HFF-Myc (cell line): ENCODE results near the gene ACBD6.

Experiments used
- DNase-seq: peaks from one replicate; pipeline ENCODE4 v3.0.0-alpha.2; 2011; ENCODE audit warnings: low read depth; ENCODE audit errors: extremely low read depth
- H3K4me3 ChIP-seq: replicated peaks from 2 replicates; pipeline ENCODE4 v1.5.1; 2011; ENCODE audit warnings: low read depth, mild to moderate bottlenecking, control low read depth, low read length
- TF ChIP-seq, protein P1 (sequence below): IDR thresholded peaks from 2 replicates; pipeline ENCODE4 v1.5.1; 2012; ENCODE audit warnings: mild to moderate bottlenecking, low read depth, low read length, control low read depth; ENCODE audit errors: missing control alignments

ACBD6 gene

DNA sequence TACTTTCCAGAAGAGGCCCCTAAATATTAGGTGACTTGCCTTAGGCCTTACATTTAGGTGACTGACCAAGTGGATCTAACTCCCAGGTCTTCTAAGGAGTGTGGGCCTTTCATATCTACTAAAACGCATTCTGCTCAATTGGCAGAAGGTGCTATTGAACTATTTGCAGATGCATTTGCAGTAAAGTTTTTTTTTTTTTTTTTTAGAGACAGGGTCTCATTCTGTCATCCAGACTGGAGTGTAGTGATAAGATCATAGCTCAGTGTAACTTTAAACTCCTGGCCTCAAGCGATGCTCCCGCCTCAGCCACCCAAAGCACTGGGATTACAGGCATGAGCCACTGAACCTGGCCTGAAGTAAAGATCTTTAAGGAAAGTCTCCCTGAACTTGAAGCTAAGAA, 13.0 kb upstream of the ACBD6 start:
- DNase-seq: no peak
- TF ChIP-seq, protein P1, sequence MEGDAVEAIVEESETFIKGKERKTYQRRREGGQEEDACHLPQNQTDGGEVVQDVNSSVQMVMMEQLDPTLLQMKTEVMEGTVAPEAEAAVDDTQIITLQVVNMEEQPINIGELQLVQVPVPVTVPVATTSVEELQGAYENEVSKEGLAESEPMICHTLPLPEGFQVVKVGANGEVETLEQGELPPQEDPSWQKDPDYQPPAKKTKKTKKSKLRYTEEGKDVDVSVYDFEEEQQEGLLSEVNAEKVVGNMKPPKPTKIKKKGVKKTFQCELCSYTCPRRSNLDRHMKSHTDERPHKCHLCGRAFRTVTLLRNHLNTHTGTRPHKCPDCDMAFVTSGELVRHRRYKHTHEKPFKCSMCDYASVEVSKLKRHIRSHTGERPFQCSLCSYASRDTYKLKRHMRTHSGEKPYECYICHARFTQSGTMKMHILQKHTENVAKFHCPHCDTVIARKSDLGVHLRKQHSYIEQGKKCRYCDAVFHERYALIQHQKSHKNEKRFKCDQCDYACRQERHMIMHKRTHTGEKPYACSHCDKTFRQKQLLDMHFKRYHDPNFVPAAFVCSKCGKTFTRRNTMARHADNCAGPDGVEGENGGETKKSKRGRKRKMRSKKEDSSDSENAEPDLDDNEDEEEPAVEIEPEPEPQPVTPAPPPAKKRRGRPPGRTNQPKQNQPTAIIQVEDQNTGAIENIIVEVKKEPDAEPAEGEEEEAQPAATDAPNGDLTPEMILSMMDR: no peak
- no peak overlapping the region for H3K4me3 ChIP-seq

DNA sequence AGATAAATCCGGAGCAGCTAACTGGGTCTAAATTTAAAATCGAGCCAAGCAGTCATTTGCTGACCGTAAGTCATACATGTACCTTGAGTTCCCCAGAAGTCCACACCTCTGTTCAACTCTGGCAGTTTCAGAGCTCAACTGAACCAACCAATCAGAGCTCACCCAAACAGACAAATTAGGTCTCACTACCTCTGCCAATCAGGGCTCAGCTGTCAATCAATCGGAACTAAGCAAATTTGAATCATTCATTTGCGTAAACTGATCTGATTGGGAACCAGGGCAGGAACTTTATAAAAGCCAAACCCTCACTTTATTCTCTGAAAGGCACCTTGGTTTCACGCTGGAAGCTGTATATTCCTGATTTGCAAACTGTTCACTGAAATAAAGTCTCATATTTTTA, 11.2 kb upstream of the ACBD6 start:
- no peak for DNase-seq
- TF ChIP-seq, protein P1: no peak
- H3K4me3 ChIP-seq: no peak overlapping the region

DNA sequence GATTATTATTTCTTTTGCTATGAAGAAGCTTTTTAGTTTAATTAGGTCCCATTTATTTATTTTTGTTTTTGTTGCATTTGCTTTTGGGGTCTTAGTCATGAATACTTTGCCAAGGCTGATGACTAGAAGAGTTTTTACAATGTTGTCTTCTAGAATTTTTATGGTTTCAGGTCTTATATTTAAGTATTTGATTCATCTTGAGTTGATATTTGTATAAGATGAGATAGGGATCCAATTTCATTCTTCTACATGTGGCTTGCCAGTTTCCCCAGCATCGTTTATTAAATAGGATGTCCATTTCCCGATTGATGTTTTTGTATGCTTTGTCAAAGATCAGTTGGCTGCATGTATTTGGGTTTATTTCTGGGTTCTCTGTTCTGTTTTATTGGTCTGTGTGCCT, 8.5 kb upstream of the ACBD6 start:
- TF ChIP-seq, protein P1: no peak
- no peak overlapping the region for H3K4me3 ChIP-seq
- no peak for DNase-seq

DNA sequence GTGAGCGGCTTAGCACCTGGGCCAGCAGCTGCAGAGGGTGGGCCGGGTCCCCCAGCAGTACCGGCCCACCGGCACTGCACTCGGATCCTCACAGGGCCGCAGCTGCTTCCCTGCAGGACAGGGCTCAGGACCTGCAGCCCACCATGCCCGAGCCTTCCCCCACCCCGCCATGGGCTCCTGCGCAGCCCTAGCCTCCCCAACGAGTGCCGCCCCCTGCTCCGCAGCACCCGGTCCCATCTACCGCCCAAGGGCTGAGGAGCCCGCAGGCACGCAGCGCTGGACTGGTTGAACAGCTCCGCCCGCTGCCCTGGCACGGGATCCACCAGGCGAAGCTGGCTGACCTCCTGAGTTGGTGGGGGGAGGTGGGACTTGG, 6.3 kb upstream of the ACBD6 start:
- no peak for DNase-seq
- TF ChIP-seq, protein P1: no peak
- no peak overlapping the region for H3K4me3 ChIP-seq

DNA sequence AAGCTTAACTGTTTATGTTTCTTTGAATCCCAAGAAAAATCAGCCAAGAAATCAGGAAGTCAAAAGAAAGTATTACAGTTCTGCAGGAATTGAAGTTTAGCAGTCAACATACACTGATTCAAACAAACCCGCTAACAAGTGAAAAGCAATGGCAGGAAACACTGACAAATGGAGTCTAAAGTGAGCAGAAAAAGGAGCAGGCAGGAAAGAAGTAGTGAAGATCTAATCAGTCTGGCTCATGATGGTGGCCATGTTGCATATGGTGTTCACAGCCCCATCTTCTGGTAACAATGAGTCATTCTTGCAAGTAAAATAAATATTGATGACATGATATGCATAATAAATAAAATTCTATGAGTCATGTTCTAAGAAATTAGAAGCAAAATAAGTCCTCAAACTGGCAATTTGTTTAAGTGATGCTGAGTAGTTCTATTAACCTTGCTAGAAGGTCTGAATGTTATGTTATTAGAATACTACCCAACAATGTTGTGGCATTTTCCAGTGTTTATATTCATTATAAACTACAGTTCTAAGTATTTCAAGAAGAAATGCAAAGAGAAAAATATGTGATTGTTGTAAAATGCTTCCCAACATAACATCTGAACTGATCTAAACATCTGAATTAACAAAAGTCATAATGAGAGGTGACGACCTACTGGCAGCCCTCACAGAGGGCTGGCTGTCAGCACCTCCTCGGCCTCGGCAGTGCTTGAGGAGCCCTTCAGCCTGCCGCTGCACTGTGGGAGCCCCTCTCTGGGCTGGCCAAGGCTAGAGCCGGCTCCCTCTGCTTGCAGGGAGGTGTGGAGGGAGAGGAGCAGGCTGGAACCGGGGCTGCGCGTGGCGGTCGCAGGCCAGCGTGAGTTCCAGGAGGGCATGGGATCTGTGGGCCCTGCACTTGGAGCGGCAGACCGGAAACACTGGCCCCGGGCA, 5.7 kb upstream of the ACBD6 start:
- peak; percentile 60 for DNase-seq
- TF ChIP-seq, protein P1: no peak
- no peak overlapping the region for H3K4me3 ChIP-seq

DNA sequence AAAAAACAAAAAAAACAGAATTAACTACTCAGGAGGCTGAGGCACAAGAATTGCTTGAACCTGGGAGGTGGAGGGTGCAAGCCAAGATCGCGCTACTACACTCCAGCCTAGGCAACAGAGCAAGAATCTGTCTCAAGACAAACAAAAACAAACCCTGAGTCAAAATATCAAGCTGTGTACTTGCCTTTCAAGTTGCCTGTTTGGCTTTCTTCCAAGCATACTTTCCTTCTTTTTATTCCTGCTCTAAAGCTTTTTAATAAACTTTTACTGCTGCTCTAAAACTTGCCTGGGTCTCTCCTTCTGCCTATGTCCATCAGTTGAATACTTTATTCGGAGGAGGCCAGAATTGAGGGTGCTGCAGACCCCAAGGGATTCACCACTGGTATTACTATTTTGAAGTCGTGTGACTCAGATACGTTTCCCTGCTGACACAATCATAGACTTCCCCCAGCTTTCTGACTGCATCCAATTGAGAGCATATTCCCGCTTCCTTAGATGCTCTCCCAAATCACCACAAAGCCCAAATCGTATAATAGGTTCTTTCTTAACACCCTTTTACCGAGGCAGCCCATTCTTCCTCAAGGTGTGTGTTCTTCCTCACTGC, 3.5 kb upstream of the ACBD6 start:
- TF ChIP-seq, protein P1: no peak
- H3K4me3 ChIP-seq: no peak overlapping the region
- no peak for DNase-seq
